Stomach (tissue), 4 donors: Measurements from ENCODE around the gene SCAND1.

Source experiments
- CTCF ChIP-seq, 7 experiments: fragments of 450-650 bp in 4 of 7; fragments of 200-600 bp in 3 of 7; sonication (generic) in 3 of 7; IDR thresholded peaks; one replicate each; pipeline ENCODE4 v1.5.1; 2016 to 2019; ENCODE audit warnings: antibody characterized with exemption in 7 of 7, control low read depth in 2 of 7, mild to moderate bottlenecking in 1 of 7
- EP300 ChIP-seq: sonication (generic); formaldehyde crosslinking; IDR thresholded peaks from one replicate; pipeline ENCODE4 v1.6.1; 2017; ENCODE audit warnings: antibody characterized with exemption
- POLR2A ChIP-seq, 4 donors: fragments of 450-650 bp; IDR thresholded peaks; one replicate each; pipeline ENCODE4 v1.6.1; 2016; ENCODE audit warnings: antibody characterized with exemption in 4 of 4, control low read depth in 2 of 4, mild to moderate bottlenecking in 1 of 4, moderate library complexity in 1 of 4

GRCh38 chr20:35907017-35907701, 47.1 kb downstream of the SCAND1 start:
- TF ChIP-seq CTCF (IDR thresholded peaks at IDR 0.05) (no peak), EP300 (no peak), POLR2A (IDR thresholded peaks at IDR 0.05) (no peak)
